Gastroesophageal sphincter (tissue), 4 donors: Measurements from ENCODE around the gene TTC19. TPM values are rescaled to one million over a fixed set of nuclear protein-coding genes. Genes with fewer than 3 reads are reported as not detected.

ENCODE experiments used
- ATAC-seq: fragments of 150-250 bp; one replicate; pipeline ENCODE4 v1.9.1; 2016; ENCODE audit warnings: mild to moderate bottlenecking, moderate library complexity
- H3K27ac ChIP-seq, 4 donors: fragments of 200-600 bp; sonication (generic) in 3 of 4; 1 replicate in 3 of 4; 2 replicates in 1 of 4; pipeline ENCODE4 v1.5.1; 2016 to 2019
- H3K27me3 ChIP-seq: fragments of 200-600 bp; sonication (generic); one replicate; pipeline ENCODE4 v1.5.1; 2019
- H3K36me3 ChIP-seq, 2 donors: fragments of 200-600 bp; sonication (generic); one replicate each; pipeline ENCODE4 v1.5.1; 2019; ENCODE audit warnings: control low read depth in 1 of 2
- H3K4me1 ChIP-seq, 3 donors: fragments of 200-600 bp; sonication (generic); 1 replicate in 2 of 3; 2 replicates in 1 of 3; pipeline ENCODE4 v1.5.1; 2016 to 2019; ENCODE audit warnings: control low read depth in 2 of 3
- H3K4me3 ChIP-seq, 2 donors: fragments of 200-600 bp; sonication (generic); one replicate each; pipeline ENCODE4 v1.5.1; 2019; ENCODE audit warnings: mild to moderate bottlenecking in 1 of 2, moderate library complexity in 1 of 2
- H3K9me3 ChIP-seq, 3 donors: fragments of 200-600 bp; sonication (generic); one replicate each; pipeline ENCODE4 v1.5.1; 2017 to 2019; ENCODE audit warnings: control low read depth in 2 of 3
- EP300 ChIP-seq: sonication (generic); formaldehyde crosslinking; IDR thresholded peaks from one replicate; pipeline ENCODE4 v1.6.1; 2017; ENCODE audit warnings: antibody characterized with exemption, mild to moderate bottlenecking
- POLR2A ChIP-seq, 2 donors: fragments of 450-650 bp; IDR thresholded peaks; one replicate each; pipeline ENCODE4 v1.6.1; 2017; ENCODE audit warnings: antibody characterized with exemption in 2 of 2, mild to moderate bottlenecking in 2 of 2, moderate library complexity in 1 of 2
- POLR2AphosphoS5 ChIP-seq: sonication (generic); formaldehyde crosslinking; IDR thresholded peaks from one replicate; pipeline ENCODE4 v1.6.1; 2017; ENCODE audit warnings: antibody characterized with exemption
- WGBS, 2 donors: methylation state at CpG; one replicate each; pipeline ENCODE4 v1.1.5; 2018; ENCODE audit warnings: low coverage in 1 of 2; 5-methylcytosine and 5-hydroxymethylcytosine counted together
- total RNA-seq, 4 donors: library from RNA; depleted of rRNA; stranded (reverse); fragments of >200 nt; gene quantifications; one replicate each; pipeline ENCODE4 v1.1.0, GENCODE V29; 2016
- TF ChIP-seq, protein P1 (sequence below), 4 experiments: fragments of 200-600 bp in 2 of 4; fragments of 450-650 bp in 2 of 4; sonication (generic) in 1 of 4; IDR thresholded peaks; one replicate each; pipeline ENCODE4 v1.5.1; 2017 to 2019; ENCODE audit warnings: antibody characterized with exemption in 4 of 4, mild to moderate bottlenecking in 2 of 4, moderate library complexity in 2 of 4

Gene TTC19
- total RNA-seq, 4 donors from 2014 or later, result 22.1 to 57.1 (median 40.0) TPM

DNA sequence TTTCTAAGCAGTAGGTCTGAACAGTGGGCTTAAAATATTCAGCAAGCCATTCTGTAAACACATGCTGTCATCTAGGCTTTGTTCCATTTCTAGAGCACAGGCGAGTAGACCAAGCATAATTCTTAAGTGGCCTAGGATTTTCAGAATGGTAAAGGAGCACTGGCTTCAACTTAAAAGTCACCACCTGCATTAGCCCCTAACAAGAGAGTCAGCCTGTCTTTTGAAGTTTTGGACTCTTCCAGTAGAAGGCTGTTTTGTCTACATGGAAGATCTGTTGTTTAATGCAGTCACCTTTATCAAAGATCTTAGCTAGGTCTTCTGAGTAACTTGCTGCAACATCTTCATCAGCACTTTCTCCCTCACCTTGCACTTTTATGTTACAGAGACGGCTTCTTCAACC lies 36.6 kb downstream of the TTC19 start:
- H3K36me3 ChIP-seq, result peaks cover 3 to 100% of the 10 kb centered on the region in 2 donors
- H3K27ac ChIP-seq, result no peak overlapping the region
- H3K4me3 ChIP-seq, result no peak overlapping the region
- no peaks in the 10 kb centered on the region for H3K4me1 ChIP-seq
- no peaks in the 10 kb centered on the region for H3K27me3 ChIP-seq
- WGBS, 2 donors, result 100% methylated on average over 2 of the region's 2 CpGs
- H3K9me3 ChIP-seq, result peaks cover 0 to 4% (median 0%) of the 10 kb centered on the region in 3 donors
- no peak for TF ChIP-seq EP300
- TF ChIP-seq, protein P1, sequence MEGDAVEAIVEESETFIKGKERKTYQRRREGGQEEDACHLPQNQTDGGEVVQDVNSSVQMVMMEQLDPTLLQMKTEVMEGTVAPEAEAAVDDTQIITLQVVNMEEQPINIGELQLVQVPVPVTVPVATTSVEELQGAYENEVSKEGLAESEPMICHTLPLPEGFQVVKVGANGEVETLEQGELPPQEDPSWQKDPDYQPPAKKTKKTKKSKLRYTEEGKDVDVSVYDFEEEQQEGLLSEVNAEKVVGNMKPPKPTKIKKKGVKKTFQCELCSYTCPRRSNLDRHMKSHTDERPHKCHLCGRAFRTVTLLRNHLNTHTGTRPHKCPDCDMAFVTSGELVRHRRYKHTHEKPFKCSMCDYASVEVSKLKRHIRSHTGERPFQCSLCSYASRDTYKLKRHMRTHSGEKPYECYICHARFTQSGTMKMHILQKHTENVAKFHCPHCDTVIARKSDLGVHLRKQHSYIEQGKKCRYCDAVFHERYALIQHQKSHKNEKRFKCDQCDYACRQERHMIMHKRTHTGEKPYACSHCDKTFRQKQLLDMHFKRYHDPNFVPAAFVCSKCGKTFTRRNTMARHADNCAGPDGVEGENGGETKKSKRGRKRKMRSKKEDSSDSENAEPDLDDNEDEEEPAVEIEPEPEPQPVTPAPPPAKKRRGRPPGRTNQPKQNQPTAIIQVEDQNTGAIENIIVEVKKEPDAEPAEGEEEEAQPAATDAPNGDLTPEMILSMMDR (IDR thresholded peaks at IDR 0.05), result no peak
- no peak for TF ChIP-seq POLR2AphosphoS5
- TF ChIP-seq POLR2A (IDR thresholded peaks at IDR 0.05), result no peak
- ATAC-seq, result no peak

DNA sequence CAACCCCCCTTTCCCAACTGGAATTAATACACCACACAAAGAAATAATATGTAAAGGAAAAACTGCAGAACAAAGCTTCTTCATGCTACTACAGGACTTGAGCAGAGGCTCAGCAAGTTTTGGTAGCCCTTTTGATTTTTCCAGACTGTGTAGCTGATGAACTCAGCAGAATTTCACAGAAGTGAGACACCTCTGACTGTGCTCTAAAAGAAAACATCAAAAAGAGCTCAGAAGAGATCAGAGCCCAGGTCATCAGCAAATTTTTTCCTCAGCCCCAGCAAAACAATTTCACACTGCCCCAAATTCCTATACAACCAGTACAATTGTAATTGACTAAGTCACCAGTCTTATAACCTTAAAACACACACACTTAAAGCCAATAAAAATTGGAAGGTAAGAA lies 38.0 kb downstream of the TTC19 start:
- Histone ChIP-seq H3K27ac (no peak overlapping the region), H3K4me1 (no peaks in the 10 kb centered on the region), H3K27me3 (no peaks in the 10 kb centered on the region), H3K4me3 (no peak overlapping the region), H3K9me3 (peaks cover 0 to 4% (median 0%) of the 10 kb centered on the region in 3 donors), H3K36me3 (peaks cover 3 to 100% of the 10 kb centered on the region in 2 donors)
- no peak for ATAC-seq
- TF ChIP-seq EP300 (no peak), POLR2AphosphoS5 (no peak), POLR2A (IDR thresholded peaks at IDR 0.05) (no peak)
- TF ChIP-seq, protein P1 (IDR thresholded peaks at IDR 0.05), result no peak

DNA sequence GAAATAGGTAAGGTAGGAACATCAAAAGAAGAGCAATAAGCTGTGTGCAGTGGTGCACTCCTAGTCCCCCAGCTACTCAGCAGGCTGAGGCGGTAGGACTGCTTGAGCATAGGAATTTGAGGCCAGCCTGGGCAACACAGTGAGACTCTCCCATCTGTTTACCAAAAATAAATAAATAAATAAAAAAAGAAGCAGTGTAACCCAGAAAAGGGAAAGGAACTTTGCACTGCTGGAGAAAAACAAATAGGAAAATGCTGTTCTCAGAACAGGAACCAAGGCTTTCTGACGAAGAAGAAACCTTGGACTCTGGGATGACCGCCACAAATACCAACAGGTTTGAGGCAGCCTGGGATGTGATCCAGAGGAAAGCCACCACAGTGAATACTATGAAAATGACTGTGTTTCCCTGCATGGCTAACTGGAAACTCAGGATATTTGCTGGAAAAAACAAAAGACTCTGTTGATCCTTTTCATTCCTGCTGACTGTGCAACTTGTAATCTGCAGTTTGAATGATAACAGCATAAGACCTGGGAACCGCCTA lies 41.2 kb downstream of the TTC19 start:
- WGBS, 2 donors, result 63 to 78% methylated on average over 3 to 4 of the region's 4 CpGs
- Histone ChIP-seq H3K27ac (no peak overlapping the region), H3K36me3 (peaks cover 5 to 100% of the 10 kb centered on the region in 2 donors), H3K9me3 (peaks cover 0 to 4% (median 0%) of the 10 kb centered on the region in 3 donors), H3K4me1 (no peaks in the 10 kb centered on the region), H3K4me3 (no peak overlapping the region), H3K27me3 (no peaks in the 10 kb centered on the region)
- no peak for ATAC-seq
- TF ChIP-seq EP300 (no peak), POLR2AphosphoS5 (no peak), POLR2A (IDR thresholded peaks at IDR 0.05) (no peak)
- TF ChIP-seq, protein P1 (IDR thresholded peaks at IDR 0.05), result no peak

DNA sequence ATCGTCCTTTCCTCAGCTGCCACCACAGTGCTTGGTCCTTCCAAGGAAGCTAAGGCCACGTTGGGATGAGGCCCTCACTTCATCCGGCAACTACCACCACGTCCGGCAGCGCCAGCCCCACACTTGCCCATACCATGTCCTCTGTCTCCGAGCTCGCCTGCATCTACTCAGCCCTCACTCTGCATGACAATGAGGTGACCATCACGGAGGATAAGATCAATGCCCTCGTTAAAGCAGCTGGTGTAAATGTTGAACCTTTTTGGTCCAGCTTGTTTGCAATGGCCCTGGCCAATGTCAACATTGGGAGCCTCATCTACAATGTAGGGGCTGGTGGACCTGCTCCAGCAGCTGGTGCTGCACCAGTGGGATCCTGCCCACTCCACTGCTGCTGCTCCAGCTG lies 44.9 kb downstream of the TTC19 start:
- 87% methylated on average over 7 of the region's 10 CpGs; no CpG with 5 or more reads in 1 of the 2 donors for WGBS, 2 donors
- Histone ChIP-seq H3K27ac (no peak overlapping the region), H3K9me3 (no peaks in the 10 kb centered on the region), H3K4me3 (no peak overlapping the region), H3K36me3 (peaks cover 7 to 98% of the 10 kb centered on the region in 2 donors), H3K27me3 (no peaks in the 10 kb centered on the region), H3K4me1 (no peaks in the 10 kb centered on the region)
- TF ChIP-seq, protein P1 (IDR thresholded peaks at IDR 0.05), result no peak
- TF ChIP-seq POLR2A (IDR thresholded peaks at IDR 0.05) (no peak), POLR2AphosphoS5 (no peak), EP300 (no peak)
- no peak for ATAC-seq

DNA sequence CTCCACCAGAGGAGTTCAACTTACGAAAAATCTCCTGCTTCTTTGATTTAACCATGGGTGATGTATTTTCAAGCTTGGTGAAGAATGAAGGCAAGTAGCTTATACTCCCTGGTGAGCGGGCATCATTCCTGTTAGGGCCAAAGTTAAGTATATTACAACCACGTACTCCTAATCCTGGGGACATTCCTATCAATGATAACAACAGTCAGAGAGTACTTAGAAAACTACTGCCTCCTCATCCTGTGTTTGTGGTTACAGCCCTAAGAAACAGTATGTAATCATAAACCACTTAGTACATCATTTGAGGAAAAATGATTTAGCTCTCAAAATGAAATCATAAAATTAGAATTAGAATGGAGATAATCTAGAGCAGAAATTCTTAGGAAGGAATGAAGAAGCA lies 47.3 kb downstream of the TTC19 start:
- TF ChIP-seq POLR2A (IDR thresholded peaks at IDR 0.05), result no peak
- TF ChIP-seq, protein P1 (IDR thresholded peaks at IDR 0.05), result no peak
- TF ChIP-seq POLR2AphosphoS5, result no peak
- no peak for TF ChIP-seq EP300
- Histone ChIP-seq H3K4me1 (no peaks in the 10 kb centered on the region), H3K4me3 (no peak overlapping the region), H3K27ac (no peak overlapping the region), H3K27me3 (no peaks in the 10 kb centered on the region), H3K9me3 (no peaks in the 10 kb centered on the region), H3K36me3 (peaks cover 7 to 93% of the 10 kb centered on the region in 2 donors)
- no peak for ATAC-seq
- 90% methylated on average over 2 of the region's 3 CpGs; no CpG with 5 or more reads in 1 of the 2 donors for whole genome bisulfite sequencing, 2 donors
